MM.1S (cell line): ENCODE results near the gene C1orf146.

ENCODE experiments used
- EZH2 ChIP-seq: fragments of 300-600 bp; sonication (generic); optimal IDR thresholded peaks from 2 replicates; pipeline ENCODE3; 2017; ENCODE audit warnings: low read depth, mild to moderate bottlenecking, antibody characterized with exemption, low read length, mixed read lengths
- EZH2phosphoT487 ChIP-seq: fragments of 300-600 bp; sonication (generic); IDR thresholded peaks from 2 replicates; pipeline ENCODE4 v1.6.1; 2018; ENCODE audit warnings: antibody characterized with exemption, low read length
- TF ChIP-seq, protein P1 (sequence below): fragments of 300-600 bp; sonication (generic); IDR thresholded peaks from 2 replicates; pipeline ENCODE4 v1.5.1; 2016; ENCODE audit warnings: antibody characterized with exemption, low read length, mixed read lengths

DNA sequence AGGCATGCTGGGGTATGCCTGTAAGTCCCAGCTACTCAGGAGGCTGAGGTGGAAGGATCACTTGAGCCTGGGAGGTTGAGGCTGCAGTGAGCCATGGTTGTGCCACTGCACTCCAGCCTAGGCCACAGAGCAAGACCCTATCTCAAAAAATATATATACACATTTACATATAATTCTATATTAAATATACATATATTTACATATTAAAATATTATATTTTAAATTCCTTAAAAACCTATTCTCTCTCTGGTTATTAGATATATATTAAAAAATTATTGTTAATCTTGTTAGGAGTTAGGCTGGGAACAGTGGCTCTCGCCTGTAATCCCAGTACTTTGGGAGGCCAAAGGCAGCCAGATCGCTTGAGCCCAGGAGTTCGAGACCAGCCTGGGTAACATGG lies 58.4 kb downstream of the C1orf146 start:
- TF ChIP-seq, protein P1, sequence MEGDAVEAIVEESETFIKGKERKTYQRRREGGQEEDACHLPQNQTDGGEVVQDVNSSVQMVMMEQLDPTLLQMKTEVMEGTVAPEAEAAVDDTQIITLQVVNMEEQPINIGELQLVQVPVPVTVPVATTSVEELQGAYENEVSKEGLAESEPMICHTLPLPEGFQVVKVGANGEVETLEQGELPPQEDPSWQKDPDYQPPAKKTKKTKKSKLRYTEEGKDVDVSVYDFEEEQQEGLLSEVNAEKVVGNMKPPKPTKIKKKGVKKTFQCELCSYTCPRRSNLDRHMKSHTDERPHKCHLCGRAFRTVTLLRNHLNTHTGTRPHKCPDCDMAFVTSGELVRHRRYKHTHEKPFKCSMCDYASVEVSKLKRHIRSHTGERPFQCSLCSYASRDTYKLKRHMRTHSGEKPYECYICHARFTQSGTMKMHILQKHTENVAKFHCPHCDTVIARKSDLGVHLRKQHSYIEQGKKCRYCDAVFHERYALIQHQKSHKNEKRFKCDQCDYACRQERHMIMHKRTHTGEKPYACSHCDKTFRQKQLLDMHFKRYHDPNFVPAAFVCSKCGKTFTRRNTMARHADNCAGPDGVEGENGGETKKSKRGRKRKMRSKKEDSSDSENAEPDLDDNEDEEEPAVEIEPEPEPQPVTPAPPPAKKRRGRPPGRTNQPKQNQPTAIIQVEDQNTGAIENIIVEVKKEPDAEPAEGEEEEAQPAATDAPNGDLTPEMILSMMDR = no peak
- TF ChIP-seq EZH2 (no peak), EZH2phosphoT487 (no peak)
